Neural cell (in vitro differentiated cells): ENCODE measurements around the gene PNKD. TPM values are rescaled to one million over a fixed set of nuclear protein-coding genes. Genes with fewer than 3 reads are reported as not detected.

ENCODE experiments used
- H2AFZ ChIP-seq: fragments of 200-600, 300-800 bp; sonication (generic), shearing (Covaris generic); 2 replicates; pipeline ENCODE4 v1.6.0; 2014; ENCODE audit warnings: low read depth, mild to moderate bottlenecking, antibody characterized with exemption, low read length, moderate library complexity
- H3F3A ChIP-seq: fragments of 200-600 bp; shearing (Covaris generic); 2 replicates; pipeline ENCODE4 v1.6.1; 2016; ENCODE audit warnings: mild to moderate bottlenecking, moderate library complexity, mixed read lengths, antibody characterized with exemption, low read length; ENCODE audit not compliant: insufficient read depth, poor library complexity, severe bottlenecking
- H3K27ac ChIP-seq: fragments of 200-600, 300-800 bp; sonication (generic), shearing (Covaris generic); 2 replicates; pipeline ENCODE4 v1.5.1; 2014; ENCODE audit warnings: mild to moderate bottlenecking, low read length, moderate library complexity
- H3K27me3 ChIP-seq: fragments of 300-800, 200-600 bp; sonication (generic), shearing (Covaris generic); 2 replicates; pipeline ENCODE4 v1.6.0; 2014; ENCODE audit warnings: mild to moderate bottlenecking, low read depth, low read length, moderate library complexity; ENCODE audit not compliant: insufficient read depth
- H3K36me3 ChIP-seq: fragments of 300-800, 200-600 bp; sonication (generic), shearing (Covaris generic); 2 replicates; pipeline ENCODE4 v1.5.1; 2014; ENCODE audit warnings: mild to moderate bottlenecking, antibody characterized with exemption, low read length, moderate library complexity; ENCODE audit not compliant: insufficient read depth
- H3K4me2 ChIP-seq: fragments of 300-800, 200-600 bp; sonication (generic), shearing (Covaris generic); 2 replicates; pipeline ENCODE4 v1.6.0; 2014; ENCODE audit warnings: mild to moderate bottlenecking, low read length
- H3K4me3 ChIP-seq: fragments of 300-800, 200-600 bp; sonication (generic), shearing (Covaris generic); 2 replicates; pipeline ENCODE4 v1.5.1; 2014; ENCODE audit warnings: mild to moderate bottlenecking, low read length, moderate library complexity
- H3K79me2 ChIP-seq: fragments of 200-600 bp; shearing (Covaris generic); replicated peaks from 2 replicates; pipeline ENCODE4 v1.6.0; 2014; ENCODE audit warnings: mild to moderate bottlenecking, low read length, moderate library complexity; ENCODE audit not compliant: insufficient read depth
- H3K9ac ChIP-seq: fragments of 300-800, 200-600 bp; sonication (generic), shearing (Covaris generic); 2 replicates; pipeline ENCODE4 v1.6.1; 2016; ENCODE audit warnings: mild to moderate bottlenecking, low read length, mixed read lengths
- H3K9me2 ChIP-seq: fragments of 200-600 bp; shearing (Covaris generic); 2 replicates; pipeline ENCODE4 v1.6.1; 2016; ENCODE audit warnings: mild to moderate bottlenecking, low read length, mixed read lengths; ENCODE audit not compliant: insufficient read depth
- H3K9me3 ChIP-seq: fragments of 200-600, 300-800 bp; sonication (generic), shearing (Covaris generic); 2 replicates; pipeline ENCODE4 v1.6.1; 2016; ENCODE audit warnings: mild to moderate bottlenecking, mixed run types, low read length, moderate library complexity, mixed read lengths
- H4K20me1 ChIP-seq: fragments of 200-600 bp; shearing (Covaris generic); 2 replicates; pipeline ENCODE4 v1.6.1; 2016; ENCODE audit warnings: mild to moderate bottlenecking, mixed run types; ENCODE audit not compliant: insufficient read depth
- EP300 ChIP-seq: fragments of 450-650 bp; conservative IDR thresholded peaks from 2 replicates; pipeline ENCODE4 v1.6.1; 2014; ENCODE audit warnings: antibody characterized with exemption, mild to moderate bottlenecking, moderate library complexity; ENCODE audit not compliant: poor library complexity, severe bottlenecking
- EZH2 ChIP-seq: fragments of 200-600, 300-800 bp; shearing (Covaris generic), sonication (generic); IDR thresholded peaks from 2 replicates; pipeline ENCODE4 v1.6.1; 2014; ENCODE audit warnings: antibody characterized with exemption, low read length, borderline replicate concordance, mild to moderate bottlenecking; ENCODE audit not compliant: insufficient read depth, poor library complexity, severe bottlenecking
- MXI1 ChIP-seq: fragments of 450-650 bp; conservative IDR thresholded peaks from 2 replicates; pipeline ENCODE4 v1.6.1; 2014; ENCODE audit warnings: antibody characterized with exemption, mild to moderate bottlenecking; ENCODE audit not compliant: poor library complexity, severe bottlenecking
- POLR2AphosphoS5 ChIP-seq: IDR thresholded peaks from 2 replicates; pipeline ENCODE4 v1.6.1; 2012
- RAD21 ChIP-seq: fragments of 450-650 bp; conservative IDR thresholded peaks from 2 replicates; pipeline ENCODE4 v1.6.1; 2014; ENCODE audit warnings: antibody characterized with exemption, mild to moderate bottlenecking, moderate library complexity
- REST ChIP-seq: IDR thresholded peaks from 2 replicates; pipeline ENCODE4 v1.6.1; 2012; ENCODE audit warnings: borderline replicate concordance
- SMC3 ChIP-seq: fragments of 450-650 bp; conservative IDR thresholded peaks from 2 replicates; pipeline ENCODE4 v1.6.1; 2014; ENCODE audit warnings: antibody characterized with exemption, mild to moderate bottlenecking, moderate library complexity; ENCODE audit not compliant: poor library complexity
- TAF1 ChIP-seq: IDR thresholded peaks from 2 replicates; pipeline ENCODE4 v1.6.1; 2012; ENCODE audit warnings: low read depth
- polyA plus RNA-seq: library from polyadenylated mRNA; depleted of rRNA; stranded (reverse); fragments of >200 nt; gene quantifications from 2 replicates; pipeline ENCODE4 v1.2.3, GENCODE V29; 2014
- TF ChIP-seq, protein P1 (sequence below): fragments of 450-650 bp; IDR thresholded peaks from 2 replicates; pipeline ENCODE4 v1.5.1; 2014; ENCODE audit warnings: antibody characterized with exemption, mild to moderate bottlenecking, moderate library complexity; ENCODE audit not compliant: poor library complexity, severe bottlenecking

The PNKD gene
- polyA plus RNA-seq, 1 donor from 2014 or later = 59.7 TPM

DNA sequence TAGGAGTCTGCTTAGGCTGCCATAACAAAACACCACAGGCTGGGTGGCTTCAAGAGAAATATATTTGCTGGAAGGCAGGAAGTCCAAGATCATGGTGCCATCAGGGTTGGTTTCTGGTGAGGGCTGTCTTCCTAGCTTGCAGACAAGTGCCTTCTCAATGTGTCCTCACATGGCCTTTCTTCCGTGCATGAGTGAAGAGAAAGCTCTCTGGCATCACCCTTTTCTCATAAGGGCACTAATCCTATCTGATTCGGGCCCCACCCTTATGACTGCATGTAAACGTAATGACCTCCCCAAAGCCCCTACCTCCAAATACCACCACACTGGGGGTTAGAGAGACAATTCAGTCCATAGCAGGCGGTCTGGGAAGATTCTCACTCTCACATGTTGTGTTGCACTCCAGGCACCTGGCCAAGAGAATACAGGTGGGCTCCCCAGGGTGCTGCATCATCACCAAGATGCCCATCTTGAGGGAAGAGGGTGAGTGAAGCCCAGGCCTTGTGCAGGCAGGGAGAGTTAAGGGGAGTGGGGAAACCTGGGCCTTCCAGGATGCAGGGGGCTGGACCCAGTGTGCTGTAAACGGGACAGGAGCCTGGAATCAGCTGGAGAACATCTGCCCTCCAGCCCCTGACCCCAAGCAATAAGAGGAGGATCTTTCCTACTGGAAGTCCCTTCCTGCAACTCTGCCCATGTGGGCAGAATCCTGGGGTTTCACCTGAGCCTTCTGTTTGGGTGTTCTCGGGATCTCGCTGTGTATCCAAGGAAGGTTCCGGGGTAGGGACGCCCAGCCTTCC is 96.5 kb downstream of the PNKD start:
- H3K27me3 ChIP-seq = peaks cover 9% of the 10 kb centered on the region
- no peak for TF ChIP-seq SMC3
- no peak for TF ChIP-seq MXI1
- TF ChIP-seq EZH2 = no peak
- TF ChIP-seq REST = no peak
- TF ChIP-seq, protein P1, sequence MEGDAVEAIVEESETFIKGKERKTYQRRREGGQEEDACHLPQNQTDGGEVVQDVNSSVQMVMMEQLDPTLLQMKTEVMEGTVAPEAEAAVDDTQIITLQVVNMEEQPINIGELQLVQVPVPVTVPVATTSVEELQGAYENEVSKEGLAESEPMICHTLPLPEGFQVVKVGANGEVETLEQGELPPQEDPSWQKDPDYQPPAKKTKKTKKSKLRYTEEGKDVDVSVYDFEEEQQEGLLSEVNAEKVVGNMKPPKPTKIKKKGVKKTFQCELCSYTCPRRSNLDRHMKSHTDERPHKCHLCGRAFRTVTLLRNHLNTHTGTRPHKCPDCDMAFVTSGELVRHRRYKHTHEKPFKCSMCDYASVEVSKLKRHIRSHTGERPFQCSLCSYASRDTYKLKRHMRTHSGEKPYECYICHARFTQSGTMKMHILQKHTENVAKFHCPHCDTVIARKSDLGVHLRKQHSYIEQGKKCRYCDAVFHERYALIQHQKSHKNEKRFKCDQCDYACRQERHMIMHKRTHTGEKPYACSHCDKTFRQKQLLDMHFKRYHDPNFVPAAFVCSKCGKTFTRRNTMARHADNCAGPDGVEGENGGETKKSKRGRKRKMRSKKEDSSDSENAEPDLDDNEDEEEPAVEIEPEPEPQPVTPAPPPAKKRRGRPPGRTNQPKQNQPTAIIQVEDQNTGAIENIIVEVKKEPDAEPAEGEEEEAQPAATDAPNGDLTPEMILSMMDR = no peak
- TF ChIP-seq TAF1 = no peak
- TF ChIP-seq EP300 = no peak
- no peak for TF ChIP-seq POLR2AphosphoS5
- TF ChIP-seq RAD21 = no peak
- no peaks in the 10 kb centered on the region for H3K79me2 ChIP-seq
- no peak overlapping the region for H3K4me2 ChIP-seq
- no peak overlapping the region for H2AFZ ChIP-seq
- no peak overlapping the region for H3K27ac ChIP-seq
- no peaks in the 10 kb centered on the region for H3K9me2 ChIP-seq
- H3K36me3 ChIP-seq = no peaks in the 10 kb centered on the region
- no peaks in the 10 kb centered on the region for H3K9me3 ChIP-seq
- no peaks in the 10 kb centered on the region for H3F3A ChIP-seq
- no peak overlapping the region for H3K4me3 ChIP-seq
- H3K9ac ChIP-seq = no peak overlapping the region
- no peaks in the 10 kb centered on the region for H4K20me1 ChIP-seq

DNA sequence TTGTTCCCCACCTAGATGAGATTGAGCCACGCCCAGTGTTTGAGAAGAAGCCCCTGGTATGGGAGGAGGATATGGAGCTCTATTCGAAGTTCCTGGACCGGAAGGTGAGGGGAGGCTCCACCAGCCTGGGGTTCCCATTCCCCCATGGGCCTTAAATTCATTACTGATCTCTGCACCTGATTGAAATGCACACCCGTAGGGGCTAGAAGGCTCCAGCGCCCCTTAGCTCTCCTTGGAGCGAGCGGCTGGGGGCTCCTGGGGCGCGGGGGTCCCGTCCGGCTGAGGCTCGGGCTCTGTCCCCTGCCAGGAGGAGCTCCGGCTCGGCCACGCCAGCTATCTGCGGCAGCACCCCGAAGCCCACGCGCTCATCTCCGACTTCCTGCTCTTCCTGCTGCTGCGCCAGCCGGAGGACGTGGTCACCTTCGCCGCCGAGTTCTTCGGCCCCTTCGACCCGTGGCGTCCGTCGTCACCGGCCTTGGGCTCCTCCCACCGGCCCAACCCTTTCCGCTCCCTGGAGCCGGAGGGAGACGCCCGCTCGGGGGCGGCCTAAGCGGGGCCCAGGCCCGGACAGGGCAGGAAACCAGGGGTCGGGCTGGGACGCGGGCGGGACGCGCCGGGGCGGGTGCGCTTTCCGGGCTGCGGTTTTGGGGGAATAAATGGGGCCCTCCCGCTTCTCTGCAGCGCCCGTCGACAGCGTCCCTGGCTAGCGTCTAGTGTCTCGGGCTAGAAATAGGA is 97.3 kb downstream of the PNKD start:
- Histone ChIP-seq H3K9me3 (no peaks in the 10 kb centered on the region), H3K9ac (no peak overlapping the region), H3F3A (no peaks in the 10 kb centered on the region), H3K4me3 (no peak overlapping the region), H4K20me1 (no peaks in the 10 kb centered on the region), H3K79me2 (no peaks in the 10 kb centered on the region), H3K9me2 (no peaks in the 10 kb centered on the region), H3K27ac (no peak overlapping the region), H3K27me3 (peaks cover 9% of the 10 kb centered on the region), H3K4me2 (no peak overlapping the region), H3K36me3 (no peaks in the 10 kb centered on the region), H2AFZ (no peak overlapping the region)
- TF ChIP-seq EZH2 = no peak
- TF ChIP-seq SMC3 = no peak
- TF ChIP-seq REST = no peak
- no peak for TF ChIP-seq TAF1
- TF ChIP-seq EP300 = no peak
- no peak for TF ChIP-seq MXI1
- no peak for TF ChIP-seq RAD21
- no peak for TF ChIP-seq POLR2AphosphoS5
